Mesendoderm (in vitro differentiated cells): ENCODE data around the gene MEGF6.

ENCODE experiments used
- DNase-seq: peaks from one replicate; pipeline ENCODE4 v3.0.0; 2013
- H2AK5ac ChIP-seq: 2 replicates; pipeline ENCODE4 v1.6.1; 2013; ENCODE audit warnings: low read length, inconsistent platforms
- H2BK120ac ChIP-seq: 2 replicates; pipeline ENCODE4 v1.6.1; 2013; ENCODE audit warnings: low read depth, mild to moderate bottlenecking, low read length, moderate library complexity, mixed read lengths
- H2BK15ac ChIP-seq: replicated peaks from 2 replicates; pipeline ENCODE4 v1.6.1; 2013; ENCODE audit warnings: low read depth, mild to moderate bottlenecking, moderate library complexity
- H2BK5ac ChIP-seq: 2 replicates; pipeline ENCODE4 v1.6.1; 2013; ENCODE audit warnings: low read length, inconsistent platforms
- H3K18ac ChIP-seq: 2 replicates; pipeline ENCODE4 v1.6.1; 2013; ENCODE audit warnings: mild to moderate bottlenecking, low read length, mixed read lengths
- H3K23ac ChIP-seq: one replicate; pipeline ENCODE4 v1.6.1; 2013; ENCODE audit warnings: low read length
- H3K27ac ChIP-seq: 2 replicates; pipeline ENCODE4 v1.5.1; 2013; ENCODE audit warnings: low read depth, mild to moderate bottlenecking, inconsistent platforms, low read length, moderate library complexity
- H3K27me3 ChIP-seq: 2 replicates; pipeline ENCODE4 v1.6.1; 2013; ENCODE audit warnings: low read length, control low read depth, mild to moderate bottlenecking, inconsistent platforms; ENCODE audit not compliant: insufficient read depth, poor library complexity
- H3K36me3 ChIP-seq: 2 replicates; pipeline ENCODE4 v1.6.1; 2013; ENCODE audit warnings: low read length, inconsistent platforms; ENCODE audit not compliant: control insufficient read depth, insufficient read depth
- H3K4ac ChIP-seq: one replicate; pipeline ENCODE4 v1.6.1; 2013; ENCODE audit warnings: low read depth, mild to moderate bottlenecking, low read length, moderate library complexity
- H3K4me1 ChIP-seq: 2 replicates; pipeline ENCODE4 v1.6.1; 2013; ENCODE audit warnings: low read depth, low read length, inconsistent platforms; ENCODE audit not compliant: control insufficient read depth
- H3K4me2 ChIP-seq: 2 replicates; pipeline ENCODE4 v1.6.1; 2013; ENCODE audit warnings: low read length
- H3K4me3 ChIP-seq: 2 replicates; pipeline ENCODE4 v1.5.1; 2013; ENCODE audit warnings: mild to moderate bottlenecking, low read length
- H3K56ac ChIP-seq: one replicate; pipeline ENCODE4 v1.6.1; 2013; ENCODE audit warnings: low read length
- H3K79me1 ChIP-seq: 2 replicates; pipeline ENCODE4 v1.6.1; 2013; ENCODE audit warnings: low read length, inconsistent platforms
- H3K79me2 ChIP-seq: 2 replicates; pipeline ENCODE4 v1.6.1; 2013; ENCODE audit warnings: mild to moderate bottlenecking, low read length; ENCODE audit not compliant: control insufficient read depth, insufficient read depth
- H3K9ac ChIP-seq: 2 replicates; pipeline ENCODE4 v1.6.1; 2013; ENCODE audit warnings: low read length, inconsistent platforms
- H4K5ac ChIP-seq: one replicate; pipeline ENCODE4 v1.6.1; 2013; ENCODE audit warnings: low read length
- H4K8ac ChIP-seq: one replicate; pipeline ENCODE4 v1.6.1; 2013; ENCODE audit warnings: low read depth, mild to moderate bottlenecking, control low read depth, low read length, moderate library complexity
- WGBS: extraction: QIAGEN DNeasy Blood & Tissue Kit; methylation state at CpG from one replicate; pipeline ENCODE4 v1.1.7; 2013; ENCODE audit warnings: low lambda C conversion rate, missing lambda C conversion rate; ENCODE audit not compliant: insufficient coverage; ENCODE audit errors: extremely low coverage; 5-methylcytosine and 5-hydroxymethylcytosine counted together

MEGF6 gene

DNA sequence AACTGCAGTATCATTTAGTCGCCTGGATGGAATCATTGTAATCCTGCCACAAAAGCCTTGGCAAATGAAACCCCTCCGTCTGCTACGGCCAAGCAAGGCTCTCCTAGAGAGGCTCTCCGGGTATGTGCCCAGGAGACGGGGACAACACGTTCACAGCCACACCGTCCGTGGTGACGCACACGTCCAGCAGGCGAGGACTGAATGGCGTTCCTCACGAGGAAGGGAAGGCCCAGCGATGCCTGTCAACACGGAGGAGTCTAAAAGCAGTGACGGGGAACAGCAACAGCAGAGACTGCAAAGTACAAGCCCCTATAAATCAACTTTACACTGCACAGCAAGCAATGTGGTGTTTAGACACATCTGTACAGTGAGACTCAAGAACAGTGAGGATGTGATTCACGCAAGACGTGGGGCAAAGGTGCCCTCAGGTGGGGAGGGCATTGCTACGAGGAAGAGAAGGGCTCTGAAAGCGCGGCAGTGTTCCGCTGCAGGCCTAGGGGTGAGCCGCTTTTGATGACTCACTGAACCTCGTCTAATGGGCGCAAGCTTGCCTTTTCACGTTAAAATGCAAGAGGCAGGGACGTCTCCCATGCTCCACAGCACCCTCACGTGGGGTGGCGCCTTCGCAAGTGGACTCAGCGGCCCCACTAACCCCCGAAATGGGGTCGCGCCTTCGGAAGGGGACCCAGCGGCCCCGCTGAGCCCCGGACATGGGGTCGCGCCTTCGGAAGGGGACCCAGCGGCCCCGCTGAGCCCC lies 31.8 kb upstream of the MEGF6 start:
- Histone ChIP-seq H3K79me1 (peaks cover 2% of the 10 kb centered on the region), H3K79me2 (no peaks in the 10 kb centered on the region), H3K27ac (no peak overlapping the region), H4K5ac (no peak overlapping the region), H3K27me3 (no peaks in the 10 kb centered on the region), H3K4me1 (no peaks in the 10 kb centered on the region), H2BK5ac (no peak overlapping the region), H3K18ac (no peak overlapping the region), H3K4ac (no peak overlapping the region), H3K4me2 (no peak overlapping the region), H4K8ac (no peak overlapping the region), H3K36me3 (no peaks in the 10 kb centered on the region), H3K23ac (no peak overlapping the region), H3K4me3 (no peak overlapping the region), H3K56ac (no peak overlapping the region), H2BK15ac (no peak overlapping the region), H2BK120ac (no peak overlapping the region), H3K9ac (no peak overlapping the region), H2AK5ac (no peak overlapping the region)
- no peak for DNase-seq
- WGBS: no CpG with 5 or more reads among the region's 43 CpGs

DNA sequence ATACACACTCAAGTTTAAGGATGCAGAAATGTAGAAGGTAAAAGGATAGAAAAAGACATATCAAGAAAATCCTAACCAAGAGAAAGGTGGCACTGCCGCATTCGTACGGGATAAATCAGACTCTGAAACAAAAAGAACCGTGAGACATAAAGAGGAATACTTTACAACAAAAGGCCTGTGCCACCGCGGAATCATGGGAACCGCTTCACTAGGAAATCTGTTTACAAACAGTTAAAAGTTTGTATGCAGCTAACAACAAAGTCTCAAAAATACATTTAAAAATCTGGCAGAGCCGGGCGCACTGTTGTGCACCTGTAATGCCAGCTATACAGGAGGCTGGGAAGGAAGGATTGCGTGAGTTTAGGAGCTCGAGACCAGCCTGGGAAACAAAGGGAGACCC lies 30.5 kb upstream of the MEGF6 start:
- Histone ChIP-seq H2BK5ac (no peak overlapping the region), H4K5ac (no peak overlapping the region), H3K4ac (no peak overlapping the region), H3K79me2 (no peaks in the 10 kb centered on the region), H3K27ac (no peak overlapping the region), H4K8ac (no peak overlapping the region), H3K4me2 (no peak overlapping the region), H3K9ac (no peak overlapping the region), H3K23ac (no peak overlapping the region), H2AK5ac (no peak overlapping the region), H3K36me3 (no peaks in the 10 kb centered on the region), H3K79me1 (peaks cover 2% of the 10 kb centered on the region), H2BK120ac (no peak overlapping the region), H2BK15ac (no peak overlapping the region), H3K4me1 (no peaks in the 10 kb centered on the region), H3K18ac (no peak overlapping the region), H3K4me3 (no peak overlapping the region), H3K56ac (no peak overlapping the region), H3K27me3 (no peaks in the 10 kb centered on the region)
- WGBS: no CpG with 5 or more reads among the region's 11 CpGs
- DNase-seq: no peak

DNA sequence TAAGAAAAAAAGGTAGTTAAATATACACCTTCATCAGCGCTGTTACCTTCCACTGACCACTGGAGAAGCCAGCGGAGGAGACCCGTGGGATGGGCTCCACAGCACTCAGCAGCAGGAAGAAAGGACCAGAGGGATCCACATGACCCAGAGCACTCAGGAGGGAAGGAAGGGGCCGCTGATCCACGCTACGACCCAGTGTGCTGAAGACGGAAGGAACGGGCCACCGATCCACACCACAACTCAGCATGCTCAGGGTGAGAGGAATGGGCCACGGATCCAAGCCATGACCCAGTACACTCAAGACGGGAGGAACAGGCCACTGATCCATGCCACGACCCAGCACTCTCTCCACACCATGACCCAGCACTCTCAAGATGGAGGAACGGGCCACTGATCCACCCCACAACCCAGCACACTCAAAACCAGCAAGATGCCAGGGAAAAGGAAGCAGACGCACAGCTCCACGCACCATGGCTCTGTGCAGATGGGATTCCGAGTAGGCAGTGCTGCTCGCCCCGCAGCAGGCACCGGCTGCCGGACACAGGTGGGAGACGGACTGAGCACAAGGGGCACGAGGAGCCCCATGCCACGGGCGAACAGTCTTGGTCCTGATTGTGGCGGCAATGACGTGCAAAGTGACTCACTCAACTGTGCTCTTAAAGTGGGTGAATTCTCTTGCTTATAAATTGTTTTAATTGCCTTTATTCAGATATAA lies 29.9 kb upstream of the MEGF6 start:
- H3K23ac ChIP-seq: no peak overlapping the region
- H3K9ac ChIP-seq: no peak overlapping the region
- no peak overlapping the region for H3K56ac ChIP-seq
- no peak overlapping the region for H3K4me3 ChIP-seq
- no peaks in the 10 kb centered on the region for H3K36me3 ChIP-seq
- H2BK15ac ChIP-seq: no peak overlapping the region
- H3K79me1 ChIP-seq: peaks cover 2% of the 10 kb centered on the region
- no peak for DNase-seq
- no peaks in the 10 kb centered on the region for H3K4me1 ChIP-seq
- H4K8ac ChIP-seq: no peak overlapping the region
- H2BK5ac ChIP-seq: no peak overlapping the region
- no peak overlapping the region for H2AK5ac ChIP-seq
- H3K4ac ChIP-seq: no peak overlapping the region
- no peak overlapping the region for H3K4me2 ChIP-seq
- no CpG with 5 or more reads among the region's 26 CpGs for WGBS
- H4K5ac ChIP-seq: no peak overlapping the region
- no peak overlapping the region for H2BK120ac ChIP-seq
- no peaks in the 10 kb centered on the region for H3K79me2 ChIP-seq
- no peak overlapping the region for H3K18ac ChIP-seq
- H3K27me3 ChIP-seq: no peaks in the 10 kb centered on the region
- H3K27ac ChIP-seq: no peak overlapping the region

DNA sequence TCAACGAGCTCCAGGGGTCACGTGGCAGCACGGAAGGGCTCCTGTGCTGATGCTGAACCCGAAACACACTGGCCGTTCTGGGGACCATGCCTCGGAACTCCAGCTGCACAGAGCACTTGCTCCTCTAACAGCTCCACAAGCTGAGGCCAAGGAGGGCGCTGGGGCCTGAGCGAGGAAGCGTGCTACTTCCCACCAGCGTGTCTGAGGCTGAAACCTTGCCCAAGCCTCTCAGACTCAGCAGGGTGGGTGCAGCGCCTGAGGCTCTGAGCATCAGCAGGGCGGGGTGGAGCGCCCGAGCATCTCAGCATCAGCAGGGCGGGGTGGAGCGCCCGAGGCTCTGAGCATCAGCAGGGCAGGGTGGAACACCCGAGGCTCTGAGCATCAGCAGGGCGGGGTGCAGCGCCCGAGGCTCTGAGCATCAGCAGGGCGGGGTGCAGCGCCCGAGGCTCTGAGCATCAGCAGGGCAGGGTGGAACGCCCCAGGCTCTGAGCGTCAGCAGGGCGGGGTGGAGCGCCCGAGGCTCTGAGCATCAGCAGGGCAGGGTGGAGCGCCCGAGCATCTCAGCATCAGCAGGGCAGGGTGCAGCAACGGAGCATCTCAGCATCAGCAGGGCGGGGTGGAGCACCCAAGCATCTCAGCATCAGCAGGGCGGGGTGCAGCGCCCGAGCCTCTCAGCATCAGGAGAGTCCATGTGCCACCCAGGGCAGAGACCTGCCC lies 29.0 kb upstream of the MEGF6 start:
- Histone ChIP-seq H3K27ac (no peak overlapping the region), H3K4me1 (no peaks in the 10 kb centered on the region), H3K27me3 (no peaks in the 10 kb centered on the region), H3K36me3 (no peaks in the 10 kb centered on the region), H3K79me1 (peaks cover 2% of the 10 kb centered on the region), H3K23ac (no peak overlapping the region), H3K4me3 (no peak overlapping the region), H3K4ac (no peak overlapping the region), H3K56ac (no peak overlapping the region), H2BK5ac (no peak overlapping the region), H3K18ac (no peak overlapping the region), H2BK15ac (no peak overlapping the region), H2BK120ac (no peak overlapping the region), H4K5ac (no peak overlapping the region), H3K9ac (no peak overlapping the region), H3K4me2 (no peak overlapping the region), H3K79me2 (no peaks in the 10 kb centered on the region), H2AK5ac (no peak overlapping the region), H4K8ac (no peak overlapping the region)
- WGBS: no CpG with 5 or more reads among the region's 36 CpGs
- DNase-seq: no peak

DNA sequence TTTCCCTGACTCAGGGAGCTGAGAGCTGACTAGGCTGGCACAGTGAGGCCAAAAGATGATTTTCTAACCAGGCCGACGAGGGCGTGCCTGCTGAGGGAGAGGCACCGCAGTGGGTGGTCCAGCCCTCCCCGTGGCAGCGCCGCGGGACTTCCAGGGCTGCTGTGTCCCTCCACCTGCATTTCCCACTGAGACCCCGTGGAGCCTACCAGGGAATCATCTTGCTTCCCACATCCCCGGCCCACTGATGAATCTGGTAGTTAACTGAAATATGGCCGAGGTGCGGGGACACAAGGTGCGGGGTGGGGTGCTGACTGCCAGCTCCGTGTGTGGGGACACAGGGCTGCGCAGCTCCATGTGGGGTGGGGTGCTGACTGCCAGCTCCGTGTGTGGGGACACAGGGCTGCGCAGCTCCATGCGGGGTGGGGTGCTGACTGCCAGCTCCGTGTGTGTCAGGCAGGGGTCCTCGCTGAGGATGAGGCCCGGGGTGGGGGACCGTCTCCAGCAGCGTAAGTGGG lies 28.1 kb upstream of the MEGF6 start:
- Histone ChIP-seq H2BK15ac (no peak overlapping the region), H3K4me3 (no peak overlapping the region), H3K27ac (no peak overlapping the region), H3K4me2 (no peak overlapping the region), H3K79me1 (peaks cover 2% of the 10 kb centered on the region), H3K36me3 (no peaks in the 10 kb centered on the region), H3K79me2 (no peaks in the 10 kb centered on the region), H3K23ac (no peak overlapping the region), H4K5ac (no peak overlapping the region), H3K27me3 (no peaks in the 10 kb centered on the region), H3K56ac (no peak overlapping the region), H3K18ac (no peak overlapping the region), H3K4me1 (no peaks in the 10 kb centered on the region), H2BK120ac (no peak overlapping the region), H3K9ac (no peak overlapping the region), H4K8ac (no peak overlapping the region), H3K4ac (no peak overlapping the region), H2BK5ac (no peak overlapping the region), H2AK5ac (no peak overlapping the region)
- DNase-seq: no peak
- no CpG with 5 or more reads among the region's 23 CpGs for WGBS
